HEK293T (cell line): ENCODE results near the gene HEXIM2.

Source experiments
- CTCF ChIA-PET: fragments of 350-600 bp; formaldehyde crosslinking; extraction: SDS; loops from one replicate; lab custom pipeline; 2021; ENCODE audit warnings: antibody characterized with exemption, inconsistent platforms; lab: Yijun Ruan, JAX
- POLR2A ChIA-PET: fragments of 350-600 bp; formaldehyde crosslinking; extraction: SDS; loops from one replicate; lab custom pipeline; 2020; ENCODE audit warnings: antibody characterized with exemption, inconsistent platforms; lab: Yijun Ruan, JAX
- DNase-seq: peaks from one replicate; pipeline ENCODE4 v3.0.0; 2012; ENCODE audit warnings: mixed read lengths; ENCODE audit errors: extremely low spot score
- ARNT ChIP-seq: fragments of 450-650 bp; IDR thresholded peaks from 2 replicates; pipeline ENCODE4 v1.6.1; 2017; ENCODE audit warnings: mild to moderate bottlenecking
- BHLHE40 ChIP-seq: fragments of 450-650 bp; IDR thresholded peaks from 2 replicates; pipeline ENCODE4 v1.6.1; 2016; ENCODE audit warnings: mild to moderate bottlenecking, moderate library complexity, borderline replicate concordance
- CTBP1 ChIP-seq: fragments of 450-650 bp; IDR thresholded peaks from 2 replicates; pipeline ENCODE4 v1.6.1; 2016; ENCODE audit warnings: borderline replicate concordance
- ELF4 ChIP-seq: fragments of 450-650 bp; IDR thresholded peaks from 2 replicates; pipeline ENCODE4 v1.6.1; 2017; ENCODE audit warnings: antibody characterized with exemption
- FOXA1 ChIP-seq: fragments of 450-650 bp; IDR thresholded peaks from 2 replicates; pipeline ENCODE4 v1.6.1; 2016; ENCODE audit warnings: mild to moderate bottlenecking
- FOXK2 ChIP-seq: fragments of 450-650 bp; IDR thresholded peaks from 2 replicates; pipeline ENCODE4 v1.6.1; 2016; ENCODE audit warnings: mild to moderate bottlenecking
- FOXM1 ChIP-seq: fragments of 450-650 bp; IDR thresholded peaks from 2 replicates; pipeline ENCODE4 v1.6.1; 2017; ENCODE audit warnings: mild to moderate bottlenecking, borderline replicate concordance
- HDGF ChIP-seq: fragments of 450-650 bp; IDR thresholded peaks from 2 replicates; pipeline ENCODE4 v1.6.1; 2017; ENCODE audit warnings: antibody characterized with exemption, borderline replicate concordance
- L3MBTL2 ChIP-seq: fragments of 450-650 bp; conservative IDR thresholded peaks from 2 replicates; pipeline ENCODE4 v1.6.1; 2016; ENCODE audit warnings: mild to moderate bottlenecking
- LEF1 ChIP-seq: fragments of 450-650 bp; IDR thresholded peaks from 2 replicates; pipeline ENCODE4 v1.6.1; 2017; ENCODE audit warnings: mild to moderate bottlenecking, borderline replicate concordance
- NFRKB ChIP-seq: fragments of 450-650 bp; IDR thresholded peaks from 2 replicates; pipeline ENCODE4 v1.6.1; 2016; ENCODE audit warnings: mild to moderate bottlenecking, moderate library complexity
- PKNOX1 ChIP-seq: fragments of 450-650 bp; IDR thresholded peaks from 2 replicates; pipeline ENCODE4 v1.6.1; 2016
- SP1 ChIP-seq: fragments of 450-650 bp; IDR thresholded peaks from 2 replicates; pipeline ENCODE4 v1.6.1; 2017
- SUZ12 ChIP-seq: fragments of 450-650 bp; IDR thresholded peaks from 2 replicates; pipeline ENCODE4 v1.6.1; 2016; ENCODE audit warnings: mild to moderate bottlenecking
- TARDBP ChIP-seq: fragments of 450-650 bp; IDR thresholded peaks from 2 replicates; pipeline ENCODE4 v1.6.1; 2016
- ZNF384 ChIP-seq: fragments of 450-650 bp; IDR thresholded peaks from 2 replicates; pipeline ENCODE4 v1.6.1; 2016

Gene HEXIM2

DNA sequence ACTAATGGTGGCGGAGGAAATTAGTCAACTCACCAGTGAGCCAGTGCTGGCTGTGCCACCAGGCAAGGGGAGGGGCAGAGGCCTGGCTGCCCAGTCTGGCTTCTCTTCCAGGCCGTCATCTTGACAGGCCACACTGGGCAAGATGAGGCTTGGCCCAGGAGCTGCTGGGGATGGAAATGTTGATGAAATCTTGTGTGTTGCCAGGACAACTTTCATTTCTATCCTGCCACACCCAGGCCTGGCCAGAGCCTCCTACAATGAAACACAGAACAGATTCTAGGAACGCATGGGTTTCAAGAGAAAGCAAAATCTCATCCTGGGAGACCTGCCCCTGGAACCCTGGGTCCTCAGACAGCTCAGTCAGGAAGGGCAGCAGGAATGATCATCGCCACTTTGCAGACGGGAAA, 9.3 kb downstream of the HEXIM2 start:
- POLR2A ChIA-PET = interaction anchor here (1.3 to 5.8 kb wide), 3 partner anchors 9 to 22 kb away, joined by 3 to 85 read pairs (median 65); partner anchors contain the start of genes HEXIM1 and HEXIM2
- CTCF ChIA-PET = interaction anchor here (0.6 to 1.7 kb wide), 6 partner anchors 10 to 35 kb away, joined by 3 to 9 read pairs (median 3); partner anchors contain the start of gene ACBD4
- DNase-seq = no peak
- TF ChIP-seq L3MBTL2 = no peak
- no peak for TF ChIP-seq FOXA1
- TF ChIP-seq FOXK2 = no peak
- TF ChIP-seq SUZ12 = no peak
- TF ChIP-seq TARDBP = no peak
- TF ChIP-seq HDGF = no peak
- no peak for TF ChIP-seq SP1
- TF ChIP-seq LEF1 = no peak
- no peak for TF ChIP-seq FOXM1
- no peak for TF ChIP-seq CTBP1

- no peak for DNase-seq
- CTCF ChIA-PET = interaction anchor here (0.8 to 1.7 kb wide), 4 partner anchors 13 to 256 kb away, joined by 3 to 9 read pairs (median 4); partner anchors contain the start of gene ACBD4
- POLR2A ChIA-PET = interaction anchor here (1.0 to 5.8 kb wide), 4 partner anchors 10 to 22 kb away, joined by 3 to 85 read pairs (median 35); partner anchors contain the start of genes HEXIM1 and HEXIM2
- no peak for TF ChIP-seq SUZ12
- TF ChIP-seq HDGF = no peak
- TF ChIP-seq LEF1 = no peak
- TF ChIP-seq FOXA1 = no peak
Measured at GRCh38 chr17:45171338-45172231, 9.9 kb downstream of the HEXIM2 start.

DNA sequence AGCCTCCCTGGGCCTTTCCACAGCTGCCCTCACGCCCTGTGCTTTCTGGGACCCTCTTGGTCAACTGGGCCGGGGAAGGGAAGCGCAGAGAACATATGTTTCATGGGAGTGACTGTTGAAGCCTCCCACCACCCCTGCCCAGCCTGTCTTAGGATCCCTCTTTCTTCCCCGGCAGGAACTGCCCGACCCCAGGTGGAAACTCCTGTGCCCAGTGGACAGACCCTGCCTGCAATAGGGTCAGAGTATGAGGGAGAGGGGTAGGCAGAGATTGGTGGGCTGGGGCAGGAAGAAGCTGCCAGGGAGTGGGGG, 10.5 kb downstream of the HEXIM2 start:
- CTCF ChIA-PET = interaction anchor here (0.6 to 1.8 kb wide), 5 partner anchors 12 to 256 kb away, joined by 3 to 14 read pairs (median 3); partner anchors contain the start of gene ACBD4
- POLR2A ChIA-PET = interaction anchor here (1.0 to 5.8 kb wide), 3 partner anchors 11 to 23 kb away, joined by 5 to 85 read pairs (median 65); partner anchors contain the start of genes HEXIM1 and HEXIM2
- TF ChIP-seq ARNT (no peak), ELF4 (no peak), L3MBTL2 (no peak), CTBP1 (no peak), FOXM1 (no peak), FOXK2 (no peak), TARDBP (no peak), HDGF (no peak), SP1 (no peak), FOXA1 (no peak), PKNOX1 (no peak)
- DNase-seq = no peak

GRCh38 chr17:45172541-45173286, 11.0 kb downstream of the HEXIM2 start:
- ChIA-PET CTCF (interaction anchor here (0.6 to 1.8 kb wide), 9 partner anchors 12 to 255 kb away, joined by 3 to 14 read pairs (median 4); partner anchors contain the start of gene ACBD4), POLR2A (interaction anchor here (0.7 to 5.8 kb wide), 4 partner anchors 11 to 23 kb away, joined by 3 to 85 read pairs (median 35); partner anchors contain the start of genes HEXIM1 and HEXIM2)
- TF ChIP-seq L3MBTL2 (no peak), NFRKB (no peak), FOXK2 (no peak), SUZ12 (no peak), ZNF384 (no peak), HDGF (no peak), SP1 (no peak), FOXM1 (no peak), PKNOX1 (no peak), TARDBP (no peak)
- DNase-seq = no peak

DNA sequence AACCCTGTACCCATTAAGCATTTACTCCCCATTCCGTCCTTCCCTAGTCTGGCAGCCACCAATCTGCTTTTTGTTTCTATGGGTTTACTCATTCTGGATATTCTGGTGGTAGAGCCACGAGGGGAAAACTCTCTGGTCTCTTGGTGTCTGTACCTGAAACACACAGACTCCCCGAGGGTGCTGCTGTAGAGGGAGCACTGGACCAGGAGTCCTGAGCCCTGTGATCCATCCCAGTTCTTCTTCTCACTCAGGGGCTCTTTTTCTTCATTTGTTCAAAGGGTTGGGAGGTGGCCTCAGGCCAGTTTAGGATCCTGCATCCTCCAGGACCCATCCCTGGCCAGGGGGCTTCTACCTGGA, 14.1 kb downstream of the HEXIM2 start:
- TF ChIP-seq PKNOX1 = no peak
- no peak for TF ChIP-seq LEF1
- no peak for TF ChIP-seq L3MBTL2
- no peak for TF ChIP-seq ARNT
- no peak for TF ChIP-seq ELF4
- no peak for TF ChIP-seq BHLHE40
- TF ChIP-seq HDGF = no peak
- TF ChIP-seq CTBP1 = no peak
- TF ChIP-seq SUZ12 = no peak
- no peak for TF ChIP-seq FOXM1
- no peak for TF ChIP-seq SP1
- no peak for TF ChIP-seq FOXK2
- TF ChIP-seq NFRKB = no peak
- no peak for TF ChIP-seq TARDBP
- no peak for TF ChIP-seq ZNF384
- TF ChIP-seq FOXA1 = no peak
- no peak for DNase-seq
- CTCF ChIA-PET = interaction anchor here (0.6 to 3.8 kb wide), 4 partner anchors 22 to 41 kb away, joined by 5 to 23 read pairs (median 12); partner anchors contain the start of genes ACBD4 and HEXIM1
- POLR2A ChIA-PET = interaction anchor here (1.3 to 2.7 kb wide), 4 partner anchors 8 to 27 kb away, joined by 3 to 22 read pairs (median 10); partner anchors contain the start of genes HEXIM1 and HEXIM2
